ENCODE results near the gene CCNI2.

- TF ChIP-seq TAF1 (IDR thresholded peaks at IDR 0.05; ENCODE audit: borderline replicate concordance, low read depth, low read length) (no peak), POLR2AphosphoS5 (IDR thresholded peaks at IDR 0.05; ENCODE audit: low read depth, low read length) (no peak), POLR2A (IDR thresholded peaks at IDR 0.05; ENCODE audit: low read depth, low read length) (no peak)
These were observed 38.6 kb upstream of the CCNI2 start for GRCh38 chr5:132708645-132709044.

Data from GM12892 (cell line).